ENCODE data around the gene ENDOV.

Gene ENDOV

DNA sequence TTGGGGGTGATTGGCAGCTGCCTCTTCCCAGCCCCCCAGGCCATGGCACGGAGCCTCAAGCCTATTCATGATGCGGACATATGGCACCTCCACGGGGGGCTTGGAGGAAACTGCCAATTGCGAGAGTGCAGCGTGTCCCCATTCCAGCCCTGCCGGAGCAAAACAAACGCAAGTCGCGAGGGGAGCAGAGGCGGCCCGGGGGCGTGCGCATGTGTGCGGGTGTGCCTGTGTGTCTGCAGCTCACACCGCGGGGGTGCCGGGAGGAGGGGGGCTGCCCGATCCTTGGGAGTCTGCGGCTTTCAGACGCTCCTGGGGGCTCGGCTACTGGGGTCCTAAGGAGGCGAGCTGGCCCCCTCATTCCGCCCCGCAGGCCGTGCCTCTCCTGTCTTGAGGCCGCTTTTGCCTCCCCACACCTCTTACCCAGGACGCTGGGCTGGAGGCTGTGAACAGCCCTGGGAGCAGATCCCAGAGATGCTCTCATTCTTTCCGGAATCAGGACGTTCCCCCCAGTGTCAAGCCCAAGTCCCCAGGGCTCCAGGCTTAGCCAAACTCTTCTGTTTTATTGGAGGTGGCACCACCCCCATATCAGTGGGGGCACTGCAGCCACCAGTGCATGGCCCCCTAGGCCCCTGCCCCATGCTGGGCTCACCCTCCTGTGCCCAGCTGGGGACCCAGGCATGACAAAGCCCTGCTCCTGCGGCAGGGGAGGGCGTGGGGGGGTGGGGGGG lies 29.1 kb downstream of the ENDOV start:
- no peaks in the 10 kb centered on the region for H3K4me1 ChIP-seq (ENCODE audit: low read depth, poor library complexity, severe bottlenecking)
- H3K36me3 ChIP-seq (ENCODE audit: insufficient read depth) = no peaks in the 10 kb centered on the region
- H2AFZ ChIP-seq (ENCODE audit: low read depth) = no peak overlapping the region
- TF ChIP-seq, protein P1, sequence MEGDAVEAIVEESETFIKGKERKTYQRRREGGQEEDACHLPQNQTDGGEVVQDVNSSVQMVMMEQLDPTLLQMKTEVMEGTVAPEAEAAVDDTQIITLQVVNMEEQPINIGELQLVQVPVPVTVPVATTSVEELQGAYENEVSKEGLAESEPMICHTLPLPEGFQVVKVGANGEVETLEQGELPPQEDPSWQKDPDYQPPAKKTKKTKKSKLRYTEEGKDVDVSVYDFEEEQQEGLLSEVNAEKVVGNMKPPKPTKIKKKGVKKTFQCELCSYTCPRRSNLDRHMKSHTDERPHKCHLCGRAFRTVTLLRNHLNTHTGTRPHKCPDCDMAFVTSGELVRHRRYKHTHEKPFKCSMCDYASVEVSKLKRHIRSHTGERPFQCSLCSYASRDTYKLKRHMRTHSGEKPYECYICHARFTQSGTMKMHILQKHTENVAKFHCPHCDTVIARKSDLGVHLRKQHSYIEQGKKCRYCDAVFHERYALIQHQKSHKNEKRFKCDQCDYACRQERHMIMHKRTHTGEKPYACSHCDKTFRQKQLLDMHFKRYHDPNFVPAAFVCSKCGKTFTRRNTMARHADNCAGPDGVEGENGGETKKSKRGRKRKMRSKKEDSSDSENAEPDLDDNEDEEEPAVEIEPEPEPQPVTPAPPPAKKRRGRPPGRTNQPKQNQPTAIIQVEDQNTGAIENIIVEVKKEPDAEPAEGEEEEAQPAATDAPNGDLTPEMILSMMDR (conservative IDR thresholded peaks at IDR 0.05; ENCODE audit: low read depth, low read length) = no peak
- H3K9ac ChIP-seq = no peak overlapping the region
- no peaks in the 10 kb centered on the region for H4K20me1 ChIP-seq (ENCODE audit: insufficient read depth)
- no peak overlapping the region for H3K27ac ChIP-seq
- peaks cover 96% of the 10 kb centered on the region for H3K27me3 ChIP-seq (ENCODE audit: insufficient read depth, low read depth)
- H3K4me2 ChIP-seq = no peak overlapping the region
- no peak overlapping the region for H3K4me3 ChIP-seq (IDR thresholded peaks at IDR 0.05; ENCODE audit: insufficient read depth, low read depth, low read length)
- no peaks in the 10 kb centered on the region for H3K79me2 ChIP-seq (ENCODE audit: insufficient read depth, low read depth)

DNA sequence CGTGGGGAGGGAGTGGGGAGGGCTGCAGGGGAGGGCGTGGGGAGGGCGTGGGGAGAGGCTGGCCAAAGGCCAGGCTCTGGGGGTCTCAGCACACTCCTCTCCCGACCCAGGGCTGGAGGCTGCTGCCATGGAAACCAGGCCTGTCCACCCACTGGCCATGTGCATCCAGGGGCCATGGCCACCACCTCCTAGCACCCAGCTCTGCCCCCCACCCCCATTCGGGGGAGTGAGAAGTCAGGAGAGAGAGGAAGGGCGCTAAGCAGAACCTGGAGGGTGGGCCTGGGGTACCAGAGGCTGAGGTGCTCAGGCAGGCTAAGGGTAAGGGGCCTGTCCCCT lies 29.6 kb downstream of the ENDOV start:
- no peaks in the 10 kb centered on the region for H3K4me1 ChIP-seq (ENCODE audit: low read depth, poor library complexity, severe bottlenecking)
- no peak overlapping the region for H3K9ac ChIP-seq
- no peak overlapping the region for H3K27ac ChIP-seq
- H3K36me3 ChIP-seq (ENCODE audit: insufficient read depth) = no peaks in the 10 kb centered on the region
- no peaks in the 10 kb centered on the region for H3K79me2 ChIP-seq (ENCODE audit: insufficient read depth, low read depth)
- peaks cover 96% of the 10 kb centered on the region for H3K27me3 ChIP-seq (ENCODE audit: insufficient read depth, low read depth)
- H3K4me2 ChIP-seq = no peak overlapping the region
- H2AFZ ChIP-seq (ENCODE audit: low read depth) = no peak overlapping the region
- TF ChIP-seq, protein P1 (conservative IDR thresholded peaks at IDR 0.05; ENCODE audit: low read depth, low read length) = no peak
- no peaks in the 10 kb centered on the region for H4K20me1 ChIP-seq (ENCODE audit: insufficient read depth)
- no peak overlapping the region for H3K4me3 ChIP-seq (IDR thresholded peaks at IDR 0.05; ENCODE audit: insufficient read depth, low read depth, low read length)

DNA sequence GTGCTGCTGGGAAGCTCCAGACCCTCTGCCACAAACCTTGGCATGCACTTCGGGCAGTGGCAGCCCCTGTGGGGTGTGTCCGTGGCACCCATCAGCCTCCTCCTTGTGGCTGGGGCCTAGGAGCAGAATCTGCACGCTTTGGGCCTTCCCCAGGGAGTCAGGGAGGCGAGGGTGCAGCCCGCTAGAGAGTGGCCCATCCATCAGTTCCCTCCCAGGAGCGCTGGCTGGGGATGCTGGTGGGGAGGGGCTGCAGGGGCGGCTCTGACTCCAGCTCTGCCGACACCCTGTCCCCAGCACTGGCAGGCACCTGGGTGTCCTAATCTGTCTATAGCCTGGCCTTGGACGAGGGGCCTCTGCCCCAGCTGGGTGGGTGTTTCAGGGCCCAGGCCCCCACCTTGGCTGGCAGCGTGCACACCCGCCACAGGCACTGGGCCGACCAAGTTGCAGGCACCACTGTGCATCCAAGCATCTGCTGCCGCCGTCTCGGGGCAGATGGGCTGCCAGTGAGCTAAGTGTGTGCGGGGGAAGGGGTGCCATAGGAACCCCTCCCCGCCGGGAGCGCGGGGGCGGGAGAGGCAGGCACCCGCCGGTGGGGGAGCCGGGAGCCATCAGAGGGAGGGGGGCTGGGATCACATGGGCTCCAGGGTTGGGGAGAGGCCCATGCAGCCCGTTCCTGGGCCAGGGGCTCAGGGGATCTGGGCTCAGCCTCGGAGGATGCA lies 30.2 kb downstream of the ENDOV start:
- Histone ChIP-seq H3K36me3 (ENCODE audit: insufficient read depth) (no peaks in the 10 kb centered on the region), H3K9ac (no peak overlapping the region)
- TF ChIP-seq, protein P1 (conservative IDR thresholded peaks at IDR 0.05; ENCODE audit: low read depth, low read length) = no peak

DNA sequence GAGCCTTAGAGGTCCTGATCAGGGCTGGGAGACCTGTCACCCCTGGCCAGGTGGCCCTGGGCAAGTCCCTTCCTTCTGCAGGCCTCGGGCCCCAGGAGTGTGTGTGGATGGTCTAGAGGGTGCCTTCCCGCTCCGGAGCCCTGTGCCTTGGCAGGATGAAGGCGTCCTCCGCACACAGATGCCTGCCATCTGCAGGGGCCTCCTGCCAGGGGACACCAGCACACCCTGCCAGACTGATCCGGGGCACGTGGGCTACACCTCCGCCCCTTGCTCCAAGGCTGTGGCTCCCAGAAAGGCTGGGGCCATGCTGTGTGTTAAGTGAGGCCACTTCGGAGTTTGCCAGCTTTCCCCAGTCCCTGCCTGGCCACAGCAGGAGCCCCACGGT lies 30.8 kb downstream of the ENDOV start:
- H3K79me2 ChIP-seq (ENCODE audit: insufficient read depth, low read depth) = no peaks in the 10 kb centered on the region

More for the DNA sequence above, 30.2 kb downstream of the ENDOV start:
- H4K20me1 ChIP-seq (ENCODE audit: insufficient read depth) = no peaks in the 10 kb centered on the region
- H3K27me3 ChIP-seq (ENCODE audit: insufficient read depth, low read depth) = peaks cover 96% of the 10 kb centered on the region
- no peak overlapping the region for H2AFZ ChIP-seq (ENCODE audit: low read depth)
- H3K4me2 ChIP-seq = no peak overlapping the region
- H3K79me2 ChIP-seq (ENCODE audit: insufficient read depth, low read depth) = no peaks in the 10 kb centered on the region
- H3K4me3 ChIP-seq (IDR thresholded peaks at IDR 0.05; ENCODE audit: insufficient read depth, low read depth, low read length) = no peak overlapping the region
- H3K27ac ChIP-seq = no peak overlapping the region
- no peaks in the 10 kb centered on the region for H3K4me1 ChIP-seq (ENCODE audit: low read depth, poor library complexity, severe bottlenecking)

More for the DNA sequence above, 30.8 kb downstream of the ENDOV start:
- peaks cover 96% of the 10 kb centered on the region for H3K27me3 ChIP-seq (ENCODE audit: insufficient read depth, low read depth)
- TF ChIP-seq, protein P1 (conservative IDR thresholded peaks at IDR 0.05; ENCODE audit: low read depth, low read length) = no peak
- no peak overlapping the region for H3K4me2 ChIP-seq
- H4K20me1 ChIP-seq (ENCODE audit: insufficient read depth) = no peaks in the 10 kb centered on the region
- no peak overlapping the region for H3K27ac ChIP-seq
- no peak overlapping the region for H2AFZ ChIP-seq (ENCODE audit: low read depth)
- H3K4me3 ChIP-seq (IDR thresholded peaks at IDR 0.05; ENCODE audit: insufficient read depth, low read depth, low read length) = no peak overlapping the region
- no peak overlapping the region for H3K9ac ChIP-seq
- H3K4me1 ChIP-seq (ENCODE audit: low read depth, poor library complexity, severe bottlenecking) = no peaks in the 10 kb centered on the region
- H3K36me3 ChIP-seq (ENCODE audit: insufficient read depth) = no peaks in the 10 kb centered on the region
